ENCODE results near the gene GTF2A1L.

Gene GTF2A1L

GRCh38 chr2:48707466-48707865, 89.8 kb downstream of the GTF2A1L start:
- DNase-seq (ENCODE audit: low read depth), result no peak

DNA sequence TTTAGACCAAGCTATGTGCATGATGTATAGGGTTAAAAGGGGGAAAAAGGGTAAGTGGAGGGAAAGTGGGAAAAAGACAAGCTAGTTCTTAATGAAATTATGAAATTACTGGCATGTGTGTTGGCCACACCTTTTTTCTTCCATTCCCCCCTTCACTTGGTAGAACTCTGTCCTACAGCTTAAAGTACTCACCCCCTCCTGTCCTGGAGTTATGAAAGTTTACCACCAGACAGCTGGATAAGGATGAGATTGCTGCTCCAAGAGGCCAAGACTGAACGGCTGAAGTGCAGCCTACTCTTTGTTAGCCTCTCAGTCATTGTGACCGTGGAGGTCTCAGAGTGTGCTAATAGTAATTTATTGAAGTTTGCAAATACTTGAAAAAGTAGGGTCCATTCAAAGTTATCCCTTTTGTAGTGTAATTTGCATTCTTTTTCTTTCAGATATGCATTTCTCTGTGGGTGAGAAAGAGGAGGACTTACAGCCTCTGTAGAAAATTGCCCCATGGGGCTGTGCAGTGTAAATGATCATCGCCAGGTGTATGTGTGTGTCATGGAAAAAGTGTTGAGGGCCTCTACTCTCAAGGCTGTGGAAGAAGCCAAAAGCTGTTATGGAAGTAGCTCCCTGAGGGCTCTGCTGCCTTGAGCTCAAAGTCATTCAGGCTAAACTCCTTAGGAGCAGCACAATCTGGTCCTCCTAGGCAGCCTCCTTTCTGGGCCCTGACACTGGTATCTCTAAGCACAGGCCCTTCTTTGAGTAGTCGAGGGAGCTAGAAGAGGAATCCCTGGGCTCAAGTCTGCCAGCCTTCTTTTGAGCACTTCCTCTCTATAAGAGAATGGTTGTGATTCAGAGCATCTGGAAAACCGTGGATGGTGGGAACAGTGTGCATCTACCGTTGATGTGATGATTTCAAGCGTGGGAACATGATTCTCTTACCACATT, 91.7 kb downstream of the GTF2A1L start:
- DNase-seq (ENCODE audit: low read depth), result no peak

DNA sequence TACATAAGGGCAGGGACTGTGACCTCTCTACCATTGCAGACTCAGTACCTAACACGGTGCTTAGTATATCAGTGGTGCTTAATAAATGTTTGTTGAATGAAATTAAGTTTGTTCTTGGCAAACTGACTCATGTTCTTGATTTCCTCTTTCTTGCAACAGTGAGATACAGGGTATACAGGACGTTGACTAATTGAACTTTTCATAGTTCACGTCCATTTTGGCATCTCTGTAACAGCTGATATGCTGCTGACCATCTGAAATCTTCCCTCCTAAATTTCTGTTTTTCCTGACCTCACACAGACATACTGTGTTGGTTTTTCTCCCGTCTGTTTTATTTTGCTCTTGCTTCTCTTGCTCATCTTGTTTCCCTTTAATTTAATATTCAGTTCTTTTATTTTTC, 93.7 kb downstream of the GTF2A1L start:
- no peak for DNase-seq (ENCODE audit: low read depth)

DNA sequence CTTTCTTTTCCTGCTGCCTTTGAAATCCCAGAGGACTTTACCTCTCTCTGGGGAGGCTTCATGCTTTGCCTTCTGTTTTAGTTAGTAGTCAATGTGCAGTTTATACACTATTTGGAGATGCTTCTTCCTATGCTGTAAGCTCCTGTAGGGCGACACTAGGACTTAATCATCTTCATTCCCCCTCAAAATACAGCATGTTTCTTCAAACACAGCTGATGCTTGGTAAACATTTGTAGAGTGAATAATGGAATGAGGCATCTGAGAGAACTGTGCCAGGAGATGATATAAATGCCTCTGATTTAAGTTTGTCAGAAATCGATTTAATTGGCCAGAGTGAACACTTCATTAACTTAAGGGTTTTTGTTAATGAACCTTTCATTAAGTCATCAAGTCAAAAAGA, 94.5 kb downstream of the GTF2A1L start:
- DNase-seq (ENCODE audit: low read depth), result no peak

- no peak for DNase-seq (ENCODE audit: low read depth)
Measured at GRCh38 chr2:48713647-48714046, 96.0 kb downstream of the GTF2A1L start.

DNA sequence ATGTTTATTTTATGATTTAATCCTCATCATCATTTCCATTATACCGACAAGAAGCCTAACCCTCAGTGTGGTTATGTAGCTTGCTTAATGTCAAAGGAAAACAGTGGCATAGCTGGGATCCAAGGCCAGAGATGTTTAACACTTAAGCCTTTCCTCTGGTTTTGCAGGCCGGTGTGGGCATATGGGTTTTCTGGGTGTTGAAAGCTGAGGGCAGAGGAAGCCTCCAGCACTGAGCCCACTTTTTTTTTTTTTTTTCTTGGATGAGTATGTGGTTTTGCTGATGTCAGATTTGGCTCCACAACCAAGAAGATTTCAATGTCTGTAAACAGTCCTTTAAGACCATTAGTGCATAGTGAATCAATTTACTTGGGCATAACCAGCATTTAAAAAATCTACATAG, 96.6 kb downstream of the GTF2A1L start:
- DNase-seq (ENCODE audit: low read depth), result no peak

DNA sequence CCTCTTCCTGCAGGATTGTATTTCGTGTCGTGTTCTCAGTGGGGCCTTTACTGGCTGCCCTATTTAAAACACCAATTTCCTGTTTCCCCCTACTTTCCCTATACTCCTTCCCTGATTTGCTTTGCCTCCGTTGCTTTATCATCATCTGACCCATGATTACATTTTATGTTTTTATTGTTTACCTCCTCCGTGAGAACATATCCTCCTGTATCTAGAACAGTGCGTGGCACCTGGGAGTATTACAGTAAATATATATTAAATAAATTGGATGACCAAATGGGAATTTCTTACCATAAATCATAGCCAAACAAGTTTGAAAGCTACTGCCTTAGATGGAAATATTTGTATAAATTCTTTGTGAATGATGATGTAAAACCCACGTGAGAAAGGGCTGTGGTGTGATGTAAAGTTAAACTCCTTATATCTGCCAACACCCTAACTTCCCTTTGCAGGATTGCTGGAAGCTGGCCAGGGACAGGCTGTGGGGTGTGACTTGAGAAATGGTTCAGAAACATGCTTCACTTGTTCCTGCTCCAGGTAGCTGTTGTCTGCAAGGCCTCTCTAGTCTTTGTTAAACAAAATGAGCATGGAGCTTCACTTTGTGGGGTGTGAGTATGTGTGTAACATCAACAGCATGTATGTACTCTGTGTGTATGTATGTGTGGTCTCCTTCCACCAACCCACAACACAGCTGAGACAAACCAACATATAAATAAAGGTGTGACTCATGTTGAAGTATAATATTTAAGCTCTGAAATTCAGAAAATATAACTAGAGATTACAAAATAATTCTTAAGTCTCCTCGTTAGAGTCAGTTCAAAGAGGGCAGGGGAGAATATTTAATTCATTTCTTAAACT, 97.6 kb downstream of the GTF2A1L start:
- DNase-seq (ENCODE audit: low read depth), result no peak

- DNase-seq (ENCODE audit: low read depth), result no peak
Measured at GRCh38 chr2:48715956-48716355, 98.3 kb downstream of the GTF2A1L start.

GRCh38 chr2:48717846-48718245, 100.2 kb downstream of the GTF2A1L start:
- no peak for DNase-seq (ENCODE audit: low read depth)

DNA sequence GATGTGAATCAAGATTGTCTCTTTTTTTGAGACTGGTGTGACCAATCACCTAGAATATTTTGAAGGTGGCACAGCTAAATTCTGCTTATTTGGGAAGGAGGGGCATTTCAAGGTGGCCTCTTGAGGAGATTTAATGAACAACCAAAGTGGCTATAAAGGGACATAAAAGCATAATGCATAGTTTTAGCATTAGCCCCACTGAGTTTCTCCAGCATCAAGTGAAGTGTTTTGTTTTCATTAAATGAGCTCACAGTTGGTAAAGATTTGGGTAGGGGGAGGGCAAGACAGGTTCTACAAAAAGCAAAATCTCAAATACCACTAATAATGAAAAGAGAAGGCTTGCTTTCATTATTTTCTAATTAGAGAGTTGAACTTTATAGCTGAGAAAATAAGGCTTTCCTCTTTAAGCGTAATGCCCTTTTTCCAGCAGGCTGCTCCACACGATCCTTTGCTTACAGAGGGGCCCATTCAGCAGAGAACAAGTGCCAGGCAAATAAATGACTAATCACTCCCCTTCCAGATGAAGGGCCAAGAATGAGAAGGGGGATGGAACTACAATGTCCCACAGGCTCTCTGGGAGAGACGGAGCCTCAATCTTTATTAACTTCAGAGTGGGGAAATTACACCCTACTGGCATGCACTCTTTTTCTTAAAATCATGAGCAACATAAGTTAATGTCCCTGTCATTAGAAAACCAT, 102.0 kb downstream of the GTF2A1L start:
- no peak for DNase-seq (ENCODE audit: low read depth)

GRCh38 chr2:48721158-48721557, 103.5 kb downstream of the GTF2A1L start:
- no peak for DNase-seq (ENCODE audit: low read depth)

DNA sequence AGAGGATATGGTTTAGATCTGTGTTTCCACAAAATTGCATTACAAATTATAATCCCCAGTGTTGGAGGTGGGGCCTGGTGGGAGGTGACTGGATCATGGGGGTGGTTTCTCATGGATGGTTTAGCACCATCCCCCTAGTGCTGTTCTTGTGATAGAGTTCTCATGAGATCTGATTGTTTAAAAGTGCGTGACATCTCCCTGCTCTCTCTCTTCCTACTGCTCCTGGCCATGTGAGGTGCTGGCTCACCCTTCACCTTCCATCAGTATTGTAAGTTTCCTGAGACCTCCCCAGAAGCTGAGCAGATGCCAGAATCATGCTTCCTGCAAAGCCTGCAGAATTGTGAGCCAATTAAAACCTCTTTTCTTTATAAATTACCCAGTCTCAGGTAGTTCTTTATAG, 104.7 kb downstream of the GTF2A1L start:
- no peak for DNase-seq (ENCODE audit: low read depth)

DNA sequence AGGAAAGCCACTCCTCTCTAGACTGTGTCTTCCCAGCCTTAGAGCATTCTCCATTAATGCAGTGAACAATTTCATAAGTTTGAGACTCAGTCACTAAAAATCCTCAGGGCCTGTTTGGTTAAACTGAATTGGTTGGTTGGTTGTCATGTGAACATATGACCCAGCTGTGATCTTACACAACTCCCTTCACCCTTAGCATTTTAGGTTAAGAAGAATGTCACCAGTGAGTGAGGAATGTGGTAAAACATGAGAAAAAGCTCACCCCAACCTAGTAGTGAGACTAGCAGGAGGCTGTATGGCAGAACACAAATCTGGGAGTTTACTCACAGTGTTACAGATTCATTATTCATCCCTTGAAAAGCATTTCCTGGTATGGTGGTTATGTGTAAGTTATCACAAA, 105.5 kb downstream of the GTF2A1L start:
- peak; percentile 93 for DNase-seq (ENCODE audit: low read depth)

DNA sequence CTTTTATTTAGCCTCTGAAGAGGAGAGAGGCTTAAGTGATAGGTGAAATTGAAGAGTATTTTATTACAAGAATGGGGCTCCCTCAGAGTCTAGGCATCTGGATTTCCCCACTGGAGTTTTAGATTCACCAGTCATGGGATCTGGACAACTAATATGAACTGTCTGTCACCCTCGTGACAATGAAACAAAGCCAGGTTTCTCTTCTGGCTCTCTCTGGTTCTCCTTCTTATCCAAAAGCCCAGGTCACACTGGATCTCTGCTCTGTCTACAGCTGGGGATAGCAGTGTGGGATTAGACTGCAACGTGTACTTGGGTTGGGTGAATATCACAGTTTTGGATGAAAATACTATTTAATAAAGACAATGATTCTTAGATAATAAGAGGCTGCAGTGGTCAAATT, 106.6 kb downstream of the GTF2A1L start:
- DNase-seq (ENCODE audit: low read depth), result no peak

GRCh38 chr2:48725696-48726494, 108.2 kb downstream of the GTF2A1L start:
- DNase-seq (ENCODE audit: low read depth), result no peak

DNA sequence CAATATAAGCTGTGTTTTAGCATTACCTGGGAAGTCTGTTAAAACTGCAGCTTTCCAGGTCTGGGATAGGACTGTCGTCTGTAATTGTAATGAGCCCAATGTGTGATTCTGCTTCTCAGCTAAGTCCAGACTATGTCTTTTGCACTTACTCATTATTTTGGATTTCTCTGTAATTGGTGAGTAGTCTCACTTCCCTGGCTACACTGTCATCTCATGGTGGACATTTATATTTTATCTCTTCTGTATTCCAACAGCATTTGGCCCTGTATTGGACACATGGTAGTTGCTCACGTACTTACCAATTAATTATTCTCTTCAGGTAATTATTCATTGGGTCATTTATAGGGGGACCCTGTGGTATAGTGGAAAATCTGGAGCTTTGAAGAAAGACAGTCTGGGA, 109.9 kb downstream of the GTF2A1L start:
- no peak for DNase-seq (ENCODE audit: low read depth)

- no peak for DNase-seq (ENCODE audit: low read depth)
Measured at GRCh38 chr2:48728295-48728694, 110.6 kb downstream of the GTF2A1L start.

DNA sequence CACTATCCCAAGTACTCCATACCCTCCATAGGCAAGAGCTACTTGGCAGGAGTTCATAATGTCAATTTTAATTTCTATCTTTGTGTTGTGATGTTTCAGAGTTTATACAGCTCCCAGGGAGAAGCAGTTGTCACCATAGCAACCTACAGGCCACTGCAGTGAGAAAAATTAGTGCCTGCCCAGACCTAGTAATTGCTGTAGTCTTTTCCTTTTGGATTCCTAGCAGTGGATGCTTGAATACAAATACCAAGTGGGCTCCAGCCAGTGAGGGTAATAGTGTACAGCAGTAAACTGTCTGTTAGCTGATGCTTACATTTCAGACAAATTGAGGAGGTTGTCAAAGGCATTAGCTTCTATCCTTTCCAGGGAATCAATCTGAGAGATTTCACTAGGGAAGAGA, 111.2 kb downstream of the GTF2A1L start:
- DNase-seq (ENCODE audit: low read depth), result no peak
